ENCODE measurements around the gene LIPE.

Gene LIPE

GRCh38 chr19:42409477-42409876 lies 17.7 kb downstream of the LIPE start:
- DNase-seq = no peak

- DNase-seq = no peak
These were observed 19.4 kb downstream of the LIPE start for GRCh38 chr19:42407816-42408175.

GRCh38 chr19:42407085-42407815 lies 19.9 kb downstream of the LIPE start:
- no peak for DNase-seq

GRCh38 chr19:42406111-42406510 lies 21.1 kb downstream of the LIPE start:
- no peak for DNase-seq

GRCh38 chr19:42403586-42403985 lies 23.6 kb downstream of the LIPE start:
- no peak for DNase-seq

GRCh38 chr19:42402376-42403116 lies 24.6 kb downstream of the LIPE start:
- peak; percentile 58 for DNase-seq

- peak; percentile 86 for DNase-seq
These were observed 25.6 kb downstream of the LIPE start for GRCh38 chr19:42401365-42402303.

- DNase-seq = no peak
These were observed 26.8 kb downstream of the LIPE start for GRCh38 chr19:42400404-42400803.

- no peak for DNase-seq
These were observed 29.7 kb downstream of the LIPE start for GRCh38 chr19:42397263-42398166.

GRCh38 chr19:42396381-42397262 lies 30.6 kb downstream of the LIPE start:
- peak; percentile 97 for DNase-seq

- DNase-seq = no peak
These were observed 32.4 kb downstream of the LIPE start for GRCh38 chr19:42394751-42395150.

- no peak for DNase-seq
These were observed 35.0 kb downstream of the LIPE start for GRCh38 chr19:42392165-42392564.

- no peak for DNase-seq
These were observed 37.3 kb downstream of the LIPE start, which contains the start of gene CNFN for GRCh38 chr19:42389899-42390298. Gene CNFN (minus strand): TSS chr19:42390297. CDS start chr19:42389037, 1,260 bp downstream.

- DNase-seq = no peak
These were observed 38.2 kb downstream of the LIPE start for GRCh38 chr19:42388851-42389489.

GRCh38 chr19:42386974-42387707 lies 40.0 kb downstream of the LIPE start:
- peak; percentile 84 for DNase-seq

- DNase-seq = no peak
These were observed 47.0 kb downstream of the LIPE start for GRCh38 chr19:42380155-42380554.

- DNase-seq = no peak
These were observed 48.7 kb downstream of the LIPE start for GRCh38 chr19:42378225-42379215.

- no peak for DNase-seq
These were observed 51.0 kb downstream of the LIPE start for GRCh38 chr19:42376177-42376555.

Data from DMS79 treated with DMSO at 0.1 percent for 48 hours (cell line).